ENCODE results near the gene LNPK. TPM values are rescaled to one million over a fixed set of nuclear protein-coding genes. Genes with fewer than 3 reads are reported as not detected.
A peak's percentile ranks its signal among the peaks of the same experiment; 100 is the strongest.

LNPK gene
- total and polyA plus RNA-seq, 2 donors (not counting 1 experiment from before 2014, with no cell fraction given) = 38.1 to 38.4 TPM

GRCh38 chr2:176018708-176019107 lies 16.6 kb upstream of the LNPK start:
- Histone ChIP-seq H4K20me1 (ENCODE audit: control insufficient read depth, extremely low read depth, insufficient read depth, low read length) (no peaks in the 10 kb centered on the region), H3K27ac (ENCODE audit: insufficient read depth, low read length) (no peak overlapping the region), H3K79me2 (ENCODE audit: control insufficient read depth, insufficient read depth, low read length) (no peaks in the 10 kb centered on the region), H2AFZ (ENCODE audit: low read length) (no peak overlapping the region), H3K4me2 (ENCODE audit: extremely low read depth, insufficient read depth, low read length) (no peak overlapping the region), H3K4me3 (replicated peaks in 1 of 4; ENCODE audit: control extremely low read depth in 1 of 4, insufficient read depth in 1 of 4, low read depth in 3 of 4, low read length in 4 of 4) (no peak overlapping the region), H3K27me3 (ENCODE audit: control insufficient read depth, insufficient read depth, low read length) (no peaks in the 10 kb centered on the region), H3K36me3 (ENCODE audit: control insufficient read depth, insufficient read depth, low read length) (no peaks in the 10 kb centered on the region), H3K9me3 (ENCODE audit: control insufficient read depth, insufficient read depth, low read depth, low read length) (no peaks in the 10 kb centered on the region), H3K4me1 (ENCODE audit: control insufficient read depth, extremely low read depth, insufficient read depth, low read length) (no peaks in the 10 kb centered on the region), H3K9ac (ENCODE audit: insufficient read depth, low read length) (no peak overlapping the region)
- TF ChIP-seq, protein P1, sequence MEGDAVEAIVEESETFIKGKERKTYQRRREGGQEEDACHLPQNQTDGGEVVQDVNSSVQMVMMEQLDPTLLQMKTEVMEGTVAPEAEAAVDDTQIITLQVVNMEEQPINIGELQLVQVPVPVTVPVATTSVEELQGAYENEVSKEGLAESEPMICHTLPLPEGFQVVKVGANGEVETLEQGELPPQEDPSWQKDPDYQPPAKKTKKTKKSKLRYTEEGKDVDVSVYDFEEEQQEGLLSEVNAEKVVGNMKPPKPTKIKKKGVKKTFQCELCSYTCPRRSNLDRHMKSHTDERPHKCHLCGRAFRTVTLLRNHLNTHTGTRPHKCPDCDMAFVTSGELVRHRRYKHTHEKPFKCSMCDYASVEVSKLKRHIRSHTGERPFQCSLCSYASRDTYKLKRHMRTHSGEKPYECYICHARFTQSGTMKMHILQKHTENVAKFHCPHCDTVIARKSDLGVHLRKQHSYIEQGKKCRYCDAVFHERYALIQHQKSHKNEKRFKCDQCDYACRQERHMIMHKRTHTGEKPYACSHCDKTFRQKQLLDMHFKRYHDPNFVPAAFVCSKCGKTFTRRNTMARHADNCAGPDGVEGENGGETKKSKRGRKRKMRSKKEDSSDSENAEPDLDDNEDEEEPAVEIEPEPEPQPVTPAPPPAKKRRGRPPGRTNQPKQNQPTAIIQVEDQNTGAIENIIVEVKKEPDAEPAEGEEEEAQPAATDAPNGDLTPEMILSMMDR (conservative IDR thresholded peaks at IDR 0.05 in 1 of 2, IDR thresholded peaks at IDR 0.05 in 1 of 2; ENCODE audit: low read depth in 1 of 2, low read length in 2 of 2) = no peak
- TF ChIP-seq EZH2 (IDR thresholded peaks at IDR 0.05; ENCODE audit: low read length, missing control alignments) = no peak
- DNase-seq (ENCODE audit: low read depth in 2 of 2) = peak in 1 of 2 donors; percentile 5

GRCh38 chr2:176009445-176009844 lies 7.4 kb upstream of the LNPK start:
- H3K4me3 ChIP-seq (replicated peaks in 1 of 4; ENCODE audit: control extremely low read depth in 1 of 4, insufficient read depth in 1 of 4, low read depth in 3 of 4, low read length in 4 of 4) = no peak overlapping the region
- H3K9ac ChIP-seq (ENCODE audit: insufficient read depth, low read length) = no peak overlapping the region
- H3K4me2 ChIP-seq (ENCODE audit: extremely low read depth, insufficient read depth, low read length) = no peak overlapping the region
- no peaks in the 10 kb centered on the region for H3K9me3 ChIP-seq (ENCODE audit: control insufficient read depth, insufficient read depth, low read depth, low read length)
- H2AFZ ChIP-seq (ENCODE audit: low read length) = no peak overlapping the region
- H3K27ac ChIP-seq (ENCODE audit: insufficient read depth, low read length) = no peak overlapping the region
- no peaks in the 10 kb centered on the region for H4K20me1 ChIP-seq (ENCODE audit: control insufficient read depth, extremely low read depth, insufficient read depth, low read length)
- no peaks in the 10 kb centered on the region for H3K27me3 ChIP-seq (ENCODE audit: control insufficient read depth, insufficient read depth, low read length)
- no peak for DNase-seq (ENCODE audit: low read depth in 2 of 2)
- H3K79me2 ChIP-seq (ENCODE audit: control insufficient read depth, insufficient read depth, low read length) = no peaks in the 10 kb centered on the region
- H3K4me1 ChIP-seq (ENCODE audit: control insufficient read depth, extremely low read depth, insufficient read depth, low read length) = no peaks in the 10 kb centered on the region
- TF ChIP-seq EZH2 (IDR thresholded peaks at IDR 0.05; ENCODE audit: low read length, missing control alignments) = no peak
- no peaks in the 10 kb centered on the region for H3K36me3 ChIP-seq (ENCODE audit: control insufficient read depth, insufficient read depth, low read length)

DNA sequence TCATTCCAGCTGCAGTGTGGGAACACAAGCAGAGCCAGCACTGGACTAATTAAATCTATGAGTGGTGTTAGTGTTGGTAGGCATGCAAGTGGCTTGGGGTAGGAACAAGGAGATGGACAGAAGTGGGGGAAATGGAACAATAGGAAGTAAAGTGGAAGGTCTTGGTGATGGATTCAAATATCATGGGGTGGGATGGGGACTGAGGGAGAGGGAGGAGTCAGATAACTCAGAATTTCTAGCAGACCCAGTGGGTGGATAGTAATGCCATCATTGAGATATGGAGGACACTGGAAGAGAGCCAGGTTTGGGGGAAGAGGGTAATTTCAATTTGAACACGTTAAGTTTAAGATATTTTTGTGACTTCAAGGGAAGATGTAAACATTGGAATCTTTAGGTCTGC lies 2.9 kb upstream of the LNPK start:
- Histone ChIP-seq H3K4me3 (replicated peaks in 1 of 4; ENCODE audit: control extremely low read depth in 1 of 4, insufficient read depth in 1 of 4, low read depth in 3 of 4, low read length in 4 of 4) (no peak overlapping the region), H3K9me3 (ENCODE audit: control insufficient read depth, insufficient read depth, low read depth, low read length) (no peaks in the 10 kb centered on the region), H3K9ac (ENCODE audit: insufficient read depth, low read length) (no peak overlapping the region), H4K20me1 (ENCODE audit: control insufficient read depth, extremely low read depth, insufficient read depth, low read length) (no peaks in the 10 kb centered on the region), H3K27me3 (ENCODE audit: control insufficient read depth, insufficient read depth, low read length) (no peaks in the 10 kb centered on the region), H3K27ac (ENCODE audit: insufficient read depth, low read length) (no peak overlapping the region), H3K4me2 (ENCODE audit: extremely low read depth, insufficient read depth, low read length) (no peak overlapping the region), H2AFZ (ENCODE audit: low read length) (no peak overlapping the region), H3K79me2 (ENCODE audit: control insufficient read depth, insufficient read depth, low read length) (peaks cover 15% of the 10 kb centered on the region), H3K36me3 (ENCODE audit: control insufficient read depth, insufficient read depth, low read length) (no peaks in the 10 kb centered on the region), H3K4me1 (ENCODE audit: control insufficient read depth, extremely low read depth, insufficient read depth, low read length) (peaks cover 4% of the 10 kb centered on the region)
- DNase-seq (ENCODE audit: low read depth in 2 of 2) = no peak
- TF ChIP-seq EZH2 (IDR thresholded peaks at IDR 0.05; ENCODE audit: low read length, missing control alignments) = no peak
- TF ChIP-seq, protein P1 (conservative IDR thresholded peaks at IDR 0.05 in 1 of 2, IDR thresholded peaks at IDR 0.05 in 1 of 2; ENCODE audit: low read depth in 1 of 2, low read length in 2 of 2) = no peak
